GM18507 (cell line): ENCODE results near the gene VAT1.
"Not testable (repeated sequence)": the region's sequence is repeated elsewhere in the genome, so short reads cannot be mapped to it uniquely, and the experiment has no call there.

Source experiments
- DNase-seq: peaks from one replicate; pipeline ENCODE4 v3.0.0; 2011; ENCODE audit warnings: low read depth; ENCODE audit not compliant: insufficient read length; ENCODE audit errors: extremely low spot score
- FAIRE-seq: peaks from 2 replicates; lab custom pipeline; 2011; peaks lifted over from hg19 to GRCh38; lab: Jason Lieb, UNC

Gene VAT1

GRCh38 chr17:43021741-43022512, at the start of gene VAT1:
VAT1 (minus strand) TSS chr17:43022385; CDS start chr17:43022322, 63 bp downstream.
- peak; percentile 60 for DNase-seq
- FAIRE-seq = peak; percentile 80

- FAIRE-seq = no peak
- DNase-seq = no peak
These were observed 48.7 kb upstream of the VAT1 start for GRCh38 chr17:43070872-43071271.

GRCh38 chr17:43070257-43070656, 48.1 kb upstream of the VAT1 start:
- no peak for DNase-seq
- FAIRE-seq = no peak

GRCh38 chr17:43069368-43069898, 47.2 kb upstream of the VAT1 start:
- FAIRE-seq = no peak

GRCh38 chr17:43068570-43069367, 46.6 kb upstream of the VAT1 start:
- no peak for FAIRE-seq
- DNase-seq = no peak

More at GRCh38 chr17:43069368-43069898, 47.2 kb upstream of the VAT1 start:
- DNase-seq = no peak

GRCh38 chr17:43062984-43063638, 40.9 kb upstream of the VAT1 start:
- DNase-seq (no peak), FAIRE-seq (no peak)

GRCh38 chr17:43056051-43056450, 33.9 kb upstream of the VAT1 start:
- FAIRE-seq (no peak), DNase-seq (no peak)

- DNase-seq, FAIRE-seq: not testable (repeated sequence)
These were observed 30.8 kb upstream of the VAT1 start for GRCh38 chr17:43053008-43053407.

GRCh38 chr17:43051969-43052368, 29.8 kb upstream of the VAT1 start:
- FAIRE-seq = no peak

GRCh38 chr17:43044024-43044423, 21.8 kb upstream of the VAT1 start:
- FAIRE-seq = no peak
- no peak for DNase-seq

More at GRCh38 chr17:43051969-43052368, 29.8 kb upstream of the VAT1 start:
- DNase-seq = no peak

- no peak for DNase-seq
- no peak for FAIRE-seq
These were observed 21.1 kb upstream of the VAT1 start for GRCh38 chr17:43043307-43043706.

- no peak for FAIRE-seq
- no peak for DNase-seq
These were observed 19.9 kb upstream of the VAT1 start for GRCh38 chr17:43042025-43042628.

GRCh38 chr17:43040655-43041054, 18.5 kb upstream of the VAT1 start:
- FAIRE-seq = no peak
- no peak for DNase-seq

- DNase-seq = no peak
- FAIRE-seq = no peak
These were observed 17.5 kb upstream of the VAT1 start for GRCh38 chr17:43039646-43040045.

- FAIRE-seq (no peak), DNase-seq (no peak)
These were observed 12.7 kb upstream of the VAT1 start for GRCh38 chr17:43034894-43035293.

GRCh38 chr17:43033948-43034881, 12.0 kb upstream of the VAT1 start:
- DNase-seq = no peak
- no peak for FAIRE-seq

- no peak for FAIRE-seq
- no peak for DNase-seq
These were observed 9.5 kb upstream of the VAT1 start for GRCh38 chr17:43031666-43032065.

GRCh38 chr17:43030137-43030767, 8.1 kb upstream of the VAT1 start:
- DNase-seq = no peak
- no peak for FAIRE-seq
